WTC11 (cell line): ENCODE results near the gene WFS1. TPM values are rescaled to one million over a fixed set of nuclear protein-coding genes. Genes with fewer than 3 reads are reported as not detected.

ENCODE experiments used
- ATAC-seq: fragments of 200-7000 bp; cut with Tn5 transposase; 2 replicates; pipeline ENCODE4 v1.10.0; 2021; ENCODE audit warnings: mild to moderate bottlenecking, moderate library complexity
- CTCF ChIA-PET: fragments of 300-600 bp; sonication (Branson Sonifier 250); formaldehyde crosslinking; loops from one replicate; lab custom pipeline; 2021; ENCODE audit warnings: antibody characterized with exemption; lab: Charles Lee
- POLR2A ChIA-PET: fragments of 350-600 bp; sonication (Branson Sonifier 250); formaldehyde crosslinking; loops from one replicate; lab custom pipeline; 2021; ENCODE audit warnings: antibody characterized with exemption; lab: Charles Lee
- DNase-seq: peaks from one replicate; pipeline ENCODE4 v3.0.0; 2021; ENCODE audit warnings: low spot score
- H3K27ac Mint-ChIP-seq: 2 replicates; pipeline ENCODE4 v1.8.0; 2021; ENCODE audit warnings: mixed read lengths
- H3K27me3 Mint-ChIP-seq: 2 replicates; pipeline ENCODE4 v1.8.0; 2021; ENCODE audit warnings: low read depth, mild to moderate bottlenecking, moderate library complexity, mixed read lengths
- H3K36me3 Mint-ChIP-seq: 2 replicates; pipeline ENCODE4 v1.8.0; 2021; ENCODE audit warnings: mixed read lengths
- H3K4me1 Mint-ChIP-seq: 2 replicates; pipeline ENCODE4 v1.8.0; 2022; ENCODE audit warnings: mixed read lengths
- H3K4me3 Mint-ChIP-seq: 2 replicates; pipeline ENCODE4 v1.8.0; 2021; ENCODE audit warnings: mild to moderate bottlenecking, moderate library complexity, mixed read lengths
- H3K9me3 Mint-ChIP-seq: 2 replicates; pipeline ENCODE4 v1.8.0; 2021; ENCODE audit warnings: mixed read lengths
- ATF6 ChIP-seq: sonication (generic); formaldehyde crosslinking; IDR thresholded peaks from 2 replicates; pipeline ENCODE4 v1.8.1; 2023; ENCODE audit warnings: mild to moderate bottlenecking, missing genetic modification reagents
- CBFB ChIP-seq: sonication (generic); formaldehyde crosslinking; IDR thresholded peaks from 2 replicates; pipeline ENCODE4 v1.8.1; 2022; ENCODE audit warnings: mild to moderate bottlenecking, low read depth, missing genetic modification reagents
- CDX4 ChIP-seq: fragments of 250-450 bp; sonication (Bioruptor Pico); IDR thresholded peaks from 2 replicates; pipeline ENCODE4 v1.9.0; 2021; ENCODE audit warnings: moderate library complexity, mild to moderate bottlenecking, inconsistent platforms, borderline replicate concordance
- CREB1 ChIP-seq: sonication (generic); formaldehyde crosslinking; IDR thresholded peaks from 2 replicates; pipeline ENCODE4 v1.8.0; 2023; ENCODE audit warnings: mild to moderate bottlenecking, missing genetic modification reagents
- CREM ChIP-seq: sonication (generic); formaldehyde crosslinking; IDR thresholded peaks from 2 replicates; pipeline ENCODE4 v1.8.1; 2022; ENCODE audit warnings: mild to moderate bottlenecking, missing genetic modification reagents, moderate library complexity
- E2F1 ChIP-seq: sonication (generic); formaldehyde crosslinking; IDR thresholded peaks from 2 replicates; pipeline ENCODE4 v1.8.0; 2022; ENCODE audit warnings: mild to moderate bottlenecking, missing genetic modification reagents
- E2F4 ChIP-seq: sonication (generic); formaldehyde crosslinking; IDR thresholded peaks from 2 replicates; pipeline ENCODE4 v1.8.1; 2022; ENCODE audit warnings: low read depth, mild to moderate bottlenecking, moderate library complexity, missing genetic modification reagents, borderline replicate concordance
- ELF4 ChIP-seq: sonication (generic); formaldehyde crosslinking; IDR thresholded peaks from 2 replicates; pipeline ENCODE4 v1.8.1; 2022; ENCODE audit warnings: low read depth, mild to moderate bottlenecking, moderate library complexity, missing genetic modification reagents
- EMX1 ChIP-seq: fragments of 250-450 bp; sonication (Bioruptor Pico); IDR thresholded peaks from 2 replicates; pipeline ENCODE4 v1.8.0; 2021; ENCODE audit warnings: mild to moderate bottlenecking
- JUN ChIP-seq: sonication (generic); formaldehyde crosslinking; IDR thresholded peaks from 2 replicates; pipeline ENCODE4 v1.8.0; 2023; ENCODE audit warnings: mild to moderate bottlenecking, missing genetic modification reagents
- NFYB ChIP-seq: sonication (generic); formaldehyde crosslinking; conservative IDR thresholded peaks from 2 replicates; pipeline ENCODE4 v1.8.0; 2022; ENCODE audit warnings: low read depth, missing genetic modification reagents
- NR3C1 ChIP-seq: sonication (generic); formaldehyde crosslinking; conservative IDR thresholded peaks from 2 replicates; pipeline ENCODE4 v1.8.1; 2023; ENCODE audit warnings: low read depth, mild to moderate bottlenecking, missing genetic modification reagents
- STAT6 ChIP-seq: sonication (generic); formaldehyde crosslinking; conservative IDR thresholded peaks from 2 replicates; pipeline ENCODE4 v1.8.1; 2023; ENCODE audit warnings: mild to moderate bottlenecking, low read depth, missing genetic modification reagents, moderate library complexity
- TEAD1 ChIP-seq: sonication (generic); formaldehyde crosslinking; IDR thresholded peaks from 2 replicates; pipeline ENCODE4 v1.8.0; 2022; ENCODE audit warnings: mild to moderate bottlenecking, missing genetic modification reagents
- TEAD4 ChIP-seq: sonication (generic); formaldehyde crosslinking; IDR thresholded peaks from 2 replicates; pipeline ENCODE4 v1.8.0; 2022; ENCODE audit warnings: mild to moderate bottlenecking, missing genetic modification reagents
- ZMAT4 ChIP-seq: fragments of 250-450 bp; sonication (Bioruptor Pico); IDR thresholded peaks from 2 replicates; pipeline ENCODE4 v1.9.0; 2021; ENCODE audit warnings: mild to moderate bottlenecking
- ZNF396 ChIP-seq: fragments of 250-450 bp; sonication (Bioruptor Pico); IDR thresholded peaks from 2 replicates; pipeline ENCODE4 v1.8.0; 2021; ENCODE audit warnings: mild to moderate bottlenecking, moderate library complexity, borderline replicate concordance
- total RNA-seq: library from RNA; stranded (reverse); gene quantifications from 3 replicates; pipeline ENCODE4 v1.2.3, GENCODE V29; 2021
- TF ChIP-seq, protein P1 (sequence below): fragments of 200-600 bp; IDR thresholded peaks from 2 replicates; pipeline ENCODE4 v1.8.0; 2022; ENCODE audit warnings: antibody characterized with exemption
- TF ChIP-seq, protein P2 (sequence below): fragments of 250-450 bp; sonication (Bioruptor Pico); IDR thresholded peaks from 2 replicates; pipeline ENCODE4 v2.1.2; 2022; ENCODE audit warnings: mild to moderate bottlenecking, moderate library complexity
- TF ChIP-seq, protein P3 (sequence below): sonication (generic); formaldehyde crosslinking; IDR thresholded peaks from 2 replicates; pipeline ENCODE4 v1.8.0; 2022; ENCODE audit warnings: mild to moderate bottlenecking, missing genetic modification reagents

The WFS1 gene
- total RNA-seq, 1 experiment from 2014 or later = 34.7 TPM

- peaks cover 31% of the 10 kb centered on the region for H3K27me3 Mint-ChIP-seq
- peaks cover 18% of the 10 kb centered on the region for H3K36me3 Mint-ChIP-seq
- no peak for DNase-seq
- H3K4me3 Mint-ChIP-seq = no peak overlapping the region
- peaks cover 6% of the 10 kb centered on the region for H3K9me3 Mint-ChIP-seq
- no peak overlapping the region for H3K27ac Mint-ChIP-seq
- ChIA-PET CTCF (interaction anchor here (0.8 to 2.6 kb wide), 3 partner anchors 21 to 56 kb away, joined by 3 to 10 read pairs (median 10); no protein-coding TSS in a partner anchor), POLR2A (no interaction called here)
- TF ChIP-seq STAT6 (CRISPR knock-in tag) (no peak), NFYB (CRISPR knock-in tag) (no peak), EMX1 (CRISPR knock-in tag) (no peak), CREM (CRISPR knock-in tag) (no peak), JUN (CRISPR knock-in tag) (no peak), CBFB (CRISPR knock-in tag) (no peak), CDX4 (CRISPR knock-in tag) (no peak), CREB1 (no peak), ELF4 (CRISPR knock-in tag) (no peak), ZMAT4 (CRISPR knock-in tag) (no peak), ZNF396 (CRISPR knock-in tag) (no peak)
- TF ChIP-seq, protein P1, sequence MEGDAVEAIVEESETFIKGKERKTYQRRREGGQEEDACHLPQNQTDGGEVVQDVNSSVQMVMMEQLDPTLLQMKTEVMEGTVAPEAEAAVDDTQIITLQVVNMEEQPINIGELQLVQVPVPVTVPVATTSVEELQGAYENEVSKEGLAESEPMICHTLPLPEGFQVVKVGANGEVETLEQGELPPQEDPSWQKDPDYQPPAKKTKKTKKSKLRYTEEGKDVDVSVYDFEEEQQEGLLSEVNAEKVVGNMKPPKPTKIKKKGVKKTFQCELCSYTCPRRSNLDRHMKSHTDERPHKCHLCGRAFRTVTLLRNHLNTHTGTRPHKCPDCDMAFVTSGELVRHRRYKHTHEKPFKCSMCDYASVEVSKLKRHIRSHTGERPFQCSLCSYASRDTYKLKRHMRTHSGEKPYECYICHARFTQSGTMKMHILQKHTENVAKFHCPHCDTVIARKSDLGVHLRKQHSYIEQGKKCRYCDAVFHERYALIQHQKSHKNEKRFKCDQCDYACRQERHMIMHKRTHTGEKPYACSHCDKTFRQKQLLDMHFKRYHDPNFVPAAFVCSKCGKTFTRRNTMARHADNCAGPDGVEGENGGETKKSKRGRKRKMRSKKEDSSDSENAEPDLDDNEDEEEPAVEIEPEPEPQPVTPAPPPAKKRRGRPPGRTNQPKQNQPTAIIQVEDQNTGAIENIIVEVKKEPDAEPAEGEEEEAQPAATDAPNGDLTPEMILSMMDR = no peak
- TF ChIP-seq, protein P2, sequence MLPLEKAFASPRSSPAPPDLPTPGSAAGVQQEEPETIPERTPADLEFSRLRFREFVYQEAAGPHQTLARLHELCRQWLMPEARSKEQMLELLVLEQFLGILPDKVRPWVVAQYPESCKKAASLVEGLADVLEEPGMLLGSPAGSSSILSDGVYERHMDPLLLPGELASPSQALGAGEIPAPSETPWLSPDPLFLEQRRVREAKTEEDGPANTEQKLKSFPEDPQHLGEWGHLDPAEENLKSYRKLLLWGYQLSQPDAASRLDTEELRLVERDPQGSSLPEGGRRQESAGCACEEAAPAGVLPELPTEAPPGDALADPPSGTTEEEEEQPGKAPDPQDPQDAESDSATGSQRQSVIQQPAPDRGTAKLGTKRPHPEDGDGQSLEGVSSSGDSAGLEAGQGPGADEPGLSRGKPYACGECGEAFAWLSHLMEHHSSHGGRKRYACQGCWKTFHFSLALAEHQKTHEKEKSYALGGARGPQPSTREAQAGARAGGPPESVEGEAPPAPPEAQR (CRISPR knock-in tag) = no peak
- TF ChIP-seq, protein P3, sequence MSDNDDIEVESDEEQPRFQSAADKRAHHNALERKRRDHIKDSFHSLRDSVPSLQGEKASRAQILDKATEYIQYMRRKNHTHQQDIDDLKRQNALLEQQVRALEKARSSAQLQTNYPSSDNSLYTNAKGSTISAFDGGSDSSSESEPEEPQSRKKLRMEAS (CRISPR knock-in tag) = no peak
- H3K4me1 Mint-ChIP-seq = no peaks in the 10 kb centered on the region; the same call in 1 of the 2 replicates
- no peak for ATAC-seq
Observed at GRCh38 chr4:6306299-6306698, 36.6 kb downstream of the WFS1 start.

DNA sequence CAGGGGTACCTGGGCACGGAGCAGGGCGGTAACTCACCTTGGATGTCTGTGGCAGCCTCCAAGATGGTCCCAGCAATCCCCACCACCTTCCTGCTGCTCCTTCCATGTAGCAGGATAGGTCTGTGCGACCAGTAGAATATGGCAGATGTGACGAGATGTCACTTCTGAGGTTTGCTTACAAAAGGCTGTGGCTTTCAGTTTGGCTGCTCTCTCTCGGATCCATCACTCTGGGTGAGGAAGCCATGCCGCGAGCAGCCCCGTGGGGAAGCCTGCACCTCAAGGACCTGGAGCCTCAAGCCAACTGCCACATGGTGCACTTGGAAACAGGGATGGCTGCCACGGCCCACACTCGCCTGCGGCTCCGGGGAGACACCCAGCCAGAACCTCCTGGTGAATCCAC is 37.6 kb downstream of the WFS1 start:
- ATAC-seq (no peak), DNase-seq (no peak)
- H3K36me3 Mint-ChIP-seq = peaks cover 11% of the 10 kb centered on the region
- ChIA-PET CTCF (interaction anchor here (1.9 to 2.4 kb wide), 2 partner anchors 24 to 37 kb away, joined by 10 to 11 read pairs; partner anchors contain the start of gene WFS1), POLR2A (no interaction called here)
- H3K27ac Mint-ChIP-seq = no peak overlapping the region
- H3K4me3 Mint-ChIP-seq = no peak overlapping the region
- peaks cover 31% of the 10 kb centered on the region for H3K27me3 Mint-ChIP-seq
- H3K9me3 Mint-ChIP-seq = peaks cover 6% of the 10 kb centered on the region
- no peaks in the 10 kb centered on the region; the same call in 1 of the 2 replicates for H3K4me1 Mint-ChIP-seq
- TF ChIP-seq ATF6 (CRISPR knock-in tag) = no peak
- no peak for TF ChIP-seq NR3C1 (CRISPR knock-in tag)
- TF ChIP-seq E2F4 (CRISPR knock-in tag) = no peak
- TF ChIP-seq TEAD4 = no peak
- TF ChIP-seq E2F1 (CRISPR knock-in tag) = no peak
- no peak for TF ChIP-seq TEAD1 (CRISPR knock-in tag)
